K562 (cell line): ENCODE measurements around the gene STC2. TPM values are rescaled to one million over a fixed set of nuclear protein-coding genes. Genes with fewer than 3 reads are reported as not detected.

Source experiments
- BRCA1 ChIP-seq, 2 experiments: fragments of 450-650 bp in 1 of 2; sonication (generic) in 1 of 2; formaldehyde crosslinking in 1 of 2; IDR thresholded peaks; 2 replicates each; pipeline versions ENCODE4 v1.5.0 to v1.6.1; 2017 to 2020; ENCODE audit warnings: mild to moderate bottlenecking in 1 of 2, missing genetic modification reagents in 1 of 2
- CBX3 ChIP-seq, 2 experiments: IDR thresholded peaks; 1 replicate in 1 of 2; 2 replicates in 1 of 2; pipeline ENCODE4 v1.6.1; 2012; ENCODE audit warnings: inconsistent platforms in 2 of 2, low read length in 2 of 2, borderline replicate concordance in 1 of 2, control low read depth in 1 of 2
- GTF2E2 ChIP-seq: fragments of 200-800 bp; sonication (Bioruptor generic); IDR thresholded peaks from 2 replicates; pipeline ENCODE4 v1.6.1; 2016; ENCODE audit warnings: missing genetic modification characterization, missing compliant biosample characterization
- KDM1A ChIP-seq, 2 experiments: fragments of 450-650 bp; IDR thresholded peaks; 2 replicates each; pipeline ENCODE4 v1.6.1; 2016; ENCODE audit warnings: mild to moderate bottlenecking in 2 of 2
- KLF6 ChIP-seq: fragments of 250-450 bp; sonication (Bioruptor Pico); IDR thresholded peaks from 2 replicates; pipeline ENCODE4 v1.4.0; 2020; ENCODE audit warnings: mild to moderate bottlenecking, moderate library complexity, borderline replicate concordance
- NR2C2 ChIP-seq, 2 experiments: fragments of 200-800 bp in 1 of 2; sonication (Bioruptor generic) in 1 of 2; sonication (generic) in 1 of 2; formaldehyde crosslinking in 1 of 2; IDR thresholded peaks; 2 replicates each; pipeline versions ENCODE4 v1.6.1 to v1.8.0; 2016 to 2022; ENCODE audit warnings: mild to moderate bottlenecking in 1 of 2, missing compliant biosample characterization in 1 of 2, missing genetic modification characterization in 1 of 2, missing genetic modification reagents in 1 of 2
- PHF21A ChIP-seq: fragments of 450-650 bp; IDR thresholded peaks from 2 replicates; pipeline ENCODE4 v1.6.1; 2017; ENCODE audit warnings: low read depth, borderline replicate concordance
- RUNX1 ChIP-seq: sonication (generic); IDR thresholded peaks from 2 replicates; pipeline ENCODE4 v1.6.1; 2016; ENCODE audit warnings: antibody characterized with exemption, low read depth
- SMAD3 ChIP-seq: fragments of 450-650 bp; formaldehyde crosslinking; conservative IDR thresholded peaks from 2 replicates; pipeline ENCODE4 v1.4.0; 2020; ENCODE audit warnings: mild to moderate bottlenecking
- SRSF3 ChIP-seq: fragments of 200-400 bp; formaldehyde crosslinking; IDR thresholded peaks from 2 replicates; pipeline ENCODE4 v1.6.1; 2016; ENCODE audit warnings: mild to moderate bottlenecking, low read length, moderate library complexity; ENCODE audit not compliant: insufficient read depth
- TAF1 ChIP-seq: IDR thresholded peaks from 2 replicates; pipeline ENCODE4 v1.6.1; 2011; ENCODE audit warnings: mild to moderate bottlenecking, low read length, moderate library complexity; ENCODE audit not compliant: insufficient read depth, control insufficient read depth, severe bottlenecking; ENCODE audit errors: extremely low read depth
- TCF3 ChIP-seq: sonication (generic); formaldehyde crosslinking; IDR thresholded peaks from 2 replicates; pipeline ENCODE4 v1.4.0; 2020; ENCODE audit warnings: mild to moderate bottlenecking, missing genetic modification reagents
- ZNF584 ChIP-seq: fragments of 200-800 bp; sonication (Bioruptor generic); IDR thresholded peaks from 2 replicates; pipeline ENCODE4 v1.6.1; 2016; ENCODE audit warnings: low read depth, mild to moderate bottlenecking, missing genetic modification characterization, missing compliant biosample characterization
- ZNF79 ChIP-seq: fragments of 250-450 bp; sonication (Bioruptor Pico); IDR thresholded peaks from 2 replicates; pipeline ENCODE4 v1.4.0; 2020; ENCODE audit warnings: low read depth, mild to moderate bottlenecking, moderate library complexity
- polyA plus RNA-seq, 8 experiments: library from polyadenylated mRNA; depleted of rRNA in 4 of 8; stranded (reverse) in 5 of 8; unstranded in 3 of 8; fragments of >200 nt; fragmentation: Nextera tagmentation in 2 of 8; fragmentation: Illumina TruSeq in 1 of 8; extraction: Ambion mirVana in 2 of 8; extraction: Trizol in 1 of 8; gene quantifications; 2 replicates each; pipeline versions ENCODE4 v1.2.1 to v1.2.3, GENCODE V29; 2011 to 2014; ENCODE audit warnings: inconsistent platforms in 1 of 8, missing spikeins in 1 of 8
- total RNA-seq, 7 experiments: library from RNA; depleted of rRNA in 6 of 7; stranded (reverse); fragments of >200 nt in 6 of 7; fragmentation: Illumina TruSeq in 2 of 7; extraction: Trizol in 2 of 7; gene quantifications; 2 replicates each; pipeline versions ENCODE4 v1.2.1 to v1.2.3, GENCODE V29; 2011 to 2021; ENCODE audit warnings: low replicate concordance in 1 of 7
- TF ChIP-seq, protein P1 (sequence below), 2 experiments: fragments of 450-650 bp; formaldehyde crosslinking in 1 of 2; IDR thresholded peaks; 2 replicates each; pipeline versions ENCODE4 v1.4.0 to v1.6.1; 2014 to 2020; ENCODE audit warnings: mild to moderate bottlenecking in 2 of 2, borderline replicate concordance in 1 of 2, low read depth in 1 of 2
- TF ChIP-seq, protein P2 (sequence below): fragments of 450-650 bp; formaldehyde crosslinking; IDR thresholded peaks from 2 replicates; pipeline ENCODE4 v1.4.0; 2020; ENCODE audit warnings: mild to moderate bottlenecking, moderate library complexity

Gene STC2
- total and polyA plus RNA-seq, 9 of the 15 experiments (the other 6 are each of a cell fraction or from before 2014, with no cell fraction given), result 0.62 to 31.7 (median 7.4) TPM

GRCh38 chr5:173324115-173325001, 3.9 kb downstream of the STC2 start (continued):
- TF ChIP-seq, protein P1, sequence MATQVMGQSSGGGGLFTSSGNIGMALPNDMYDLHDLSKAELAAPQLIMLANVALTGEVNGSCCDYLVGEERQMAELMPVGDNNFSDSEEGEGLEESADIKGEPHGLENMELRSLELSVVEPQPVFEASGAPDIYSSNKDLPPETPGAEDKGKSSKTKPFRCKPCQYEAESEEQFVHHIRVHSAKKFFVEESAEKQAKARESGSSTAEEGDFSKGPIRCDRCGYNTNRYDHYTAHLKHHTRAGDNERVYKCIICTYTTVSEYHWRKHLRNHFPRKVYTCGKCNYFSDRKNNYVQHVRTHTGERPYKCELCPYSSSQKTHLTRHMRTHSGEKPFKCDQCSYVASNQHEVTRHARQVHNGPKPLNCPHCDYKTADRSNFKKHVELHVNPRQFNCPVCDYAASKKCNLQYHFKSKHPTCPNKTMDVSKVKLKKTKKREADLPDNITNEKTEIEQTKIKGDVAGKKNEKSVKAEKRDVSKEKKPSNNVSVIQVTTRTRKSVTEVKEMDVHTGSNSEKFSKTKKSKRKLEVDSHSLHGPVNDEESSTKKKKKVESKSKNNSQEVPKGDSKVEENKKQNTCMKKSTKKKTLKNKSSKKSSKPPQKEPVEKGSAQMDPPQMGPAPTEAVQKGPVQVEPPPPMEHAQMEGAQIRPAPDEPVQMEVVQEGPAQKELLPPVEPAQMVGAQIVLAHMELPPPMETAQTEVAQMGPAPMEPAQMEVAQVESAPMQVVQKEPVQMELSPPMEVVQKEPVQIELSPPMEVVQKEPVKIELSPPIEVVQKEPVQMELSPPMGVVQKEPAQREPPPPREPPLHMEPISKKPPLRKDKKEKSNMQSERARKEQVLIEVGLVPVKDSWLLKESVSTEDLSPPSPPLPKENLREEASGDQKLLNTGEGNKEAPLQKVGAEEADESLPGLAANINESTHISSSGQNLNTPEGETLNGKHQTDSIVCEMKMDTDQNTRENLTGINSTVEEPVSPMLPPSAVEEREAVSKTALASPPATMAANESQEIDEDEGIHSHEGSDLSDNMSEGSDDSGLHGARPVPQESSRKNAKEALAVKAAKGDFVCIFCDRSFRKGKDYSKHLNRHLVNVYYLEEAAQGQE (IDR thresholded peaks at IDR 0.05; ENCODE audit: borderline replicate concordance), result no peak
- TF ChIP-seq, protein P1 (CRISPR knock-in tag; IDR thresholded peaks at IDR 0.05; ENCODE audit: low read depth), result no peak
- no peak for TF ChIP-seq NR2C2 (CRISPR knock-in tag; IDR thresholded peaks at IDR 0.05)
- peak; percentile 59; the same call in 1 of the 2 replicates for TF ChIP-seq NR2C2 (tag; IDR thresholded peaks at IDR 0.05)
- peak; percentile 61; the same call in 1 of the 2 replicates for TF ChIP-seq ZNF584 (CRISPR knock-in tag)
- TF ChIP-seq GTF2E2 (tag), result no peak
- TF ChIP-seq KDM1A (IDR thresholded peaks at IDR 0.05), result peak; percentile 35 to 51; a peak in 1 of 4 replicates
- no peak for TF ChIP-seq SMAD3 (CRISPR knock-in tag)
- TF ChIP-seq PHF21A, result no peak
- TF ChIP-seq TCF3 (CRISPR knock-in tag), result peak; percentile 85
- TF ChIP-seq ZNF79, result 0 out of 2 replicates have a peak, but pooled peaks have one; percentile 25
- no peak for TF ChIP-seq RUNX1
- TF ChIP-seq KLF6, result no peak
- no peak for TF ChIP-seq CBX3 (IDR thresholded peaks at IDR 0.05; ENCODE audit: borderline replicate concordance in 1 of 2, low read length in 2 of 2)
- TF ChIP-seq, protein P2, sequence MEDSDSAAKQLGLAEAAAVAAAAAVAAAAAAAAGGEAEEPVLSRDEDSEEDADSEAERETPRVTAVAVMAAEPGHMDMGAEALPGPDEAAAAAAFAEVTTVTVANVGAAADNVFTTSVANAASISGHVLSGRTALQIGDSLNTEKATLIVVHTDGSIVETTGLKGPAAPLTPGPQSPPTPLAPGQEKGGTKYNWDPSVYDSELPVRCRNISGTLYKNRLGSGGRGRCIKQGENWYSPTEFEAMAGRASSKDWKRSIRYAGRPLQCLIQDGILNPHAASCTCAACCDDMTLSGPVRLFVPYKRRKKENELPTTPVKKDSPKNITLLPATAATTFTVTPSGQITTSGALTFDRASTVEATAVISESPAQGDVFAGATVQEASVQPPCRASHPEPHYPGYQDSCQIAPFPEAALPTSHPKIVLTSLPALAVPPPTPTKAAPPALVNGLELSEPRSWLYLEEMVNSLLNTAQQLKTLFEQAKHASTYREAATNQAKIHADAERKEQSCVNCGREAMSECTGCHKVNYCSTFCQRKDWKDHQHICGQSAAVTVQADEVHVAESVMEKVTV, result no peak
- no peak for TF ChIP-seq SRSF3
- TF ChIP-seq TAF1, result peak; percentile 35
- no peak for TF ChIP-seq BRCA1 (IDR thresholded peaks at IDR 0.05)
- TF ChIP-seq BRCA1 (CRISPR knock-in tag; IDR thresholded peaks at IDR 0.05), result no peak
